Measurements from ENCODE around the gene KCNV2.

- TF ChIP-seq CTCF (IDR thresholded peaks at IDR 0.05; ENCODE audit: poor library complexity, severe bottlenecking) (no peak), SMC3 (conservative IDR thresholded peaks at IDR 0.05; ENCODE audit: poor library complexity) (no peak)
These were observed 24.3 kb upstream of the KCNV2 start for GRCh38 chr9:2693056-2693455.
